OCI-LY1 (cell line): ENCODE data around the gene ATP11A.

Experiments used
- H2AFZ ChIP-seq: fragments of 200-600 bp; sonication (generic), shearing (Covaris generic); 2 replicates; pipeline ENCODE4 v1.6.0; 2014; ENCODE audit warnings: antibody characterized with exemption, mild to moderate bottlenecking, low read length
- H3F3A ChIP-seq: fragments of 200-600 bp; sonication (generic), shearing (Covaris generic); 2 replicates; pipeline ENCODE4 v1.6.0; 2014; ENCODE audit warnings: mild to moderate bottlenecking, antibody characterized with exemption, low read length, moderate library complexity; ENCODE audit not compliant: insufficient read depth
- H3K27ac ChIP-seq: fragments of 200-600 bp; sonication (generic); 2 replicates; pipeline ENCODE4 v1.5.1; 2014; ENCODE audit warnings: low read length, mixed run types, mild to moderate bottlenecking, low read depth; ENCODE audit not compliant: poor library complexity, severe bottlenecking
- H3K27me3 ChIP-seq: fragments of 200-600 bp; sonication (generic); 2 replicates; pipeline ENCODE4 v1.6.0; 2014; ENCODE audit warnings: antibody characterized with exemption, mild to moderate bottlenecking, low read length, moderate library complexity; ENCODE audit not compliant: insufficient read depth
- H3K36me3 ChIP-seq: fragments of 200-600 bp; sonication (generic); 2 replicates; pipeline ENCODE4 v1.6.1; 2014; ENCODE audit warnings: mild to moderate bottlenecking, antibody characterized with exemption, low read length, moderate library complexity, mixed read lengths; ENCODE audit not compliant: insufficient read depth
- H3K4me1 ChIP-seq: fragments of 200-600 bp; sonication (generic); 2 replicates; pipeline ENCODE4 v1.5.1; 2014; ENCODE audit warnings: mild to moderate bottlenecking, low read length, moderate library complexity; ENCODE audit not compliant: insufficient read depth, severe bottlenecking
- H3K4me2 ChIP-seq: fragments of 200-600 bp; sonication (generic), shearing (Covaris generic); 2 replicates; pipeline ENCODE4 v1.6.1; 2014; ENCODE audit warnings: low read length
- H3K4me3 ChIP-seq: fragments of 200-600 bp; sonication (generic); 2 replicates; pipeline ENCODE4 v1.5.1; 2014; ENCODE audit warnings: low read length, low read depth, mild to moderate bottlenecking, mixed read lengths; ENCODE audit not compliant: poor library complexity, severe bottlenecking
- H3K79me2 ChIP-seq: fragments of 200-600 bp; shearing (Covaris generic); 2 replicates; pipeline ENCODE4 v1.6.1; 2016; ENCODE audit warnings: mixed run types, low read length, mixed read lengths; ENCODE audit not compliant: insufficient read depth
- H3K9ac ChIP-seq: fragments of 200-600 bp; sonication (generic), shearing (Covaris generic); 2 replicates; pipeline ENCODE4 v1.6.1; 2014; ENCODE audit warnings: mild to moderate bottlenecking, low read length, mixed read lengths
- H3K9me2 ChIP-seq: fragments of 200-600 bp; sonication (generic), shearing (Covaris generic); 2 replicates; pipeline ENCODE4 v1.6.1; 2014; ENCODE audit warnings: low read depth, mild to moderate bottlenecking, low read length, mixed read lengths
- H3K9me3 ChIP-seq: fragments of 200-600 bp; shearing (Covaris generic); 2 replicates; pipeline ENCODE4 v1.6.1; 2014; ENCODE audit warnings: low read length, mixed read lengths
- H4K20me1 ChIP-seq: fragments of 200-600 bp; sonication (generic), shearing (Covaris generic); 2 replicates; pipeline ENCODE4 v1.6.0; 2016; ENCODE audit warnings: mild to moderate bottlenecking, low read length; ENCODE audit not compliant: insufficient read depth
- EZH2 ChIP-seq: fragments of 200-600 bp; sonication (generic), shearing (Covaris generic); IDR thresholded peaks from 2 replicates; pipeline ENCODE4 v1.8.0; 2017; ENCODE audit warnings: borderline replicate concordance, mixed run types, mild to moderate bottlenecking, antibody characterized with exemption, low read length, moderate library complexity, mixed read lengths
- TF ChIP-seq, protein P1 (sequence below): fragments of 200-600 bp; sonication (generic), shearing (Covaris generic); IDR thresholded peaks from 2 replicates; pipeline ENCODE4 v1.5.1; 2017; ENCODE audit warnings: mild to moderate bottlenecking, antibody characterized with exemption, low read length, moderate library complexity, mixed read lengths

The ATP11A gene

DNA sequence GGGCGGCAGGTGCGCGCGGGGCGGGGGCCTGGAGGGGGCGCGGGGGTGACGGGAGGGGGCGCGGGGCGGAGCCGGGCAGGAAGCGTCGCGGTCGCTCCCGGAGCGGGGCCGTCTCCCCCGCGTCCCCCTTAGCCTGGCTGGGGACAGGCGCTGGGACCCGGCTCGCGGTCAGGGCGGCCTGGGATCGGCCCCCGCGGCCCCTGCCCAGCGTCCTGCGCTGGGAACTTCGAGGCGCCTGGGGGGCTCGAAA is 204.5 kb downstream of the ATP11A start:
- Histone ChIP-seq H2AFZ (no peak overlapping the region), H3F3A (no peaks in the 10 kb centered on the region), H3K27ac (no peak overlapping the region), H3K79me2 (no peaks in the 10 kb centered on the region), H3K9me2 (no peaks in the 10 kb centered on the region), H3K4me1 (peaks cover 9% of the 10 kb centered on the region), H3K9ac (no peak overlapping the region), H3K27me3 (peaks cover 10% of the 10 kb centered on the region; the same call in 1 of the 2 replicates), H3K4me2 (peak overlapping the region; percentile 45; the same call in 1 of the 2 replicates), H3K9me3 (no peaks in the 10 kb centered on the region), H3K36me3 (no peaks in the 10 kb centered on the region), H3K4me3 (peak overlapping the region; percentile 40), H4K20me1 (no peaks in the 10 kb centered on the region)
- no peak for TF ChIP-seq EZH2
- TF ChIP-seq, protein P1, sequence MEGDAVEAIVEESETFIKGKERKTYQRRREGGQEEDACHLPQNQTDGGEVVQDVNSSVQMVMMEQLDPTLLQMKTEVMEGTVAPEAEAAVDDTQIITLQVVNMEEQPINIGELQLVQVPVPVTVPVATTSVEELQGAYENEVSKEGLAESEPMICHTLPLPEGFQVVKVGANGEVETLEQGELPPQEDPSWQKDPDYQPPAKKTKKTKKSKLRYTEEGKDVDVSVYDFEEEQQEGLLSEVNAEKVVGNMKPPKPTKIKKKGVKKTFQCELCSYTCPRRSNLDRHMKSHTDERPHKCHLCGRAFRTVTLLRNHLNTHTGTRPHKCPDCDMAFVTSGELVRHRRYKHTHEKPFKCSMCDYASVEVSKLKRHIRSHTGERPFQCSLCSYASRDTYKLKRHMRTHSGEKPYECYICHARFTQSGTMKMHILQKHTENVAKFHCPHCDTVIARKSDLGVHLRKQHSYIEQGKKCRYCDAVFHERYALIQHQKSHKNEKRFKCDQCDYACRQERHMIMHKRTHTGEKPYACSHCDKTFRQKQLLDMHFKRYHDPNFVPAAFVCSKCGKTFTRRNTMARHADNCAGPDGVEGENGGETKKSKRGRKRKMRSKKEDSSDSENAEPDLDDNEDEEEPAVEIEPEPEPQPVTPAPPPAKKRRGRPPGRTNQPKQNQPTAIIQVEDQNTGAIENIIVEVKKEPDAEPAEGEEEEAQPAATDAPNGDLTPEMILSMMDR: no peak

DNA sequence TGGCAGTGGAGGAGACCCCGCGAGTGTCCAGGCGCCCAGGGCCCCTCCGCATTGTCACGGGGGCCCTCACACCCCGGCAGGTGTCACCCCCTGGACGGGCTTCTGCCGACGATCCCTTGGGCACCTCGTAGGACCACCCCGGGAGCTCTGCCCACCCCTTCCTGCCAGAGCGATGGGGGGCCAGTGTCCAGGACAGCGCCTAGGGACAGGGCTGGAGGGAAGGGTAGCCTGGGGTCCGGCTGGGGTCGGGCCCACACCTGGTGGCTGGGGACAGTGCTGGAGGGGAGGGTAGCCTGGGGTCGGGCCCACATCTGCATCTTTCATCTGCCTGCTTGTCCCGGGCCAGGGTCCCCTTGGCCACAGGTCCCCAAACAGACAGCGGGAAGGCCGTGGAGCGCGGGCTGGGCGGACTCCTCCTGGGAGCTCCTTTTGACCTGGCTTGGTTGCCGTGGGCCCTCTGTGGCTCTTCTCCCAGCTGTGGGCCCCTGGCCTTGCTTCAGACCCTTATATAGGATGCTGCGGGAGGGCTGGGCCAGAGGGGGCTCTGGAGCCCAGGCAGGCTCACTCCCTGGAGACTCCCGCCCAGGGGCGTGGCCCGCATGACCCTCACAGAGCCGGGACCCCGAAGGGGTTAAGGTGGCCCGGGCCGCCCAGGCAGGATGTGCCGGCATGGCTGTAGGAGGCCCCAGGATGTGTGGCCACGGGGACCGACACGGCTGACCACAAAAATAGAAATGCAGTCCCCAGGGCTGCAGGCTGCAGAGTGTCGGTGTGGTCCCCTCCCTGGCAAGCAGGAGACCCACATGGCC is 205.0 kb downstream of the ATP11A start:
- Histone ChIP-seq H3K4me2 (peak overlapping the region; percentile 45; the same call in 1 of the 2 replicates), H3K9me3 (no peaks in the 10 kb centered on the region), H3K9me2 (no peaks in the 10 kb centered on the region), H2AFZ (no peak overlapping the region), H3K27ac (no peak overlapping the region), H3K4me3 (peak overlapping the region; percentile 40), H4K20me1 (no peaks in the 10 kb centered on the region), H3K79me2 (no peaks in the 10 kb centered on the region), H3K36me3 (no peaks in the 10 kb centered on the region), H3F3A (no peaks in the 10 kb centered on the region), H3K9ac (no peak overlapping the region), H3K27me3 (peaks cover 10% of the 10 kb centered on the region; the same call in 1 of the 2 replicates), H3K4me1 (peaks cover 9% of the 10 kb centered on the region)
- TF ChIP-seq, protein P1: no peak
- TF ChIP-seq EZH2: no peak

DNA sequence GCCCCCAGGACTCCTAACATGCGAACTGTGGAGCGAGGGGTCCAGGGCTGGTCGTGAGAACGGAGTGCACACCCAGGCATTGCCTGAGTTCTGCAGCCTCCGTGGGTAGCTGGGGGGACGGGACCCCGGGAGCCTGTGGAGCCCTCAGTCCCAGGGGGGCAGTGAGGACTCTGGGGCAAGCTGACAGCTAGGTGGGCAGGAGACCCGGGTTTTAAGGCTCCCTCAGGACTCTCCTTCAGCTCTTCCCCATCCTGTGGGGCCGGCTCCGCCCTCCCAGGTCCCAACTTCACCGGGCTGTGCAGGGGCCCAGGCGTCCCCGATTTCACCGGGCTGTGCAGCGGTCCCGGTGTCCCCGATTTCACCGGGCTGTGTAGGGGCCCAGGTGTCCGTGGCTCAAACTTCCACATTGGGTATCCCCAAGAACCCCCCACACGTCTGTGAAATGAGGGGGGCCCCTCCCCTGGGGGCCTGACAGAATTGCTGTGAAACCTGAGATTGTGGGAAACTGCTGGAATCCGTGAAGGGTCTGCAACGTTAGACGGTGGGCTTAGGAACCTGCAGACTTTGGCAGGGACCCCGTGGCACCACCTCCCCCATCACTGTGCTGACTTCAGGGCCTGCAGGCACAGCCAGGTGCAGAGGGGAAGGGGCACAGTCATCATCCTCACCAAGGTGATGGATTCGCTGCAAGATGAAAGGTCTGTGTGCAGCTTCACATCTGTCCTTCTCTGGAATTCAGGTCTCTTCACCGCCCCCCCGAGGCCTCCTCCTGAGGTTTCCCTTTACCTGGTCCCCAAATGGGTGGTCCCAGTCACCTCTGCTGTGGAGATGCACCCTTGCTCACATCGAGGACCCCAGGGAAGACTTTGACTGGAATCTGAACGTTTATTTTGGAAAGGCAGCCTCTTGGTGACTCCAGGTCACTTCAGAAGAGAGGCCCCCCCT is 206.0 kb downstream of the ATP11A start:
- no peak overlapping the region for H3K9ac ChIP-seq
- H3K27ac ChIP-seq: no peak overlapping the region
- no peaks in the 10 kb centered on the region for H4K20me1 ChIP-seq
- no peak for TF ChIP-seq EZH2
- TF ChIP-seq, protein P1: no peak
- no peaks in the 10 kb centered on the region for H3F3A ChIP-seq
- no peaks in the 10 kb centered on the region for H3K79me2 ChIP-seq
- H3K36me3 ChIP-seq: no peaks in the 10 kb centered on the region
- no peak overlapping the region for H2AFZ ChIP-seq
- H3K4me1 ChIP-seq: peaks cover 9% of the 10 kb centered on the region
- H3K27me3 ChIP-seq: peaks cover 5% of the 10 kb centered on the region; the same call in 1 of the 2 replicates
- H3K4me2 ChIP-seq: no peak overlapping the region
- H3K9me3 ChIP-seq: no peaks in the 10 kb centered on the region
- H3K4me3 ChIP-seq: no peak overlapping the region
- no peaks in the 10 kb centered on the region for H3K9me2 ChIP-seq
